HG02840 (cell line): ENCODE results near the gene SPSB2.

ENCODE experiments used
- ATAC-seq: cut with Tn5 transposase; IDR thresholded peaks from one replicate; pipeline ENCODE4 v1.9.1; 2021; ENCODE audit warnings: mild to moderate bottlenecking, moderate library complexity, moderate number of reproducible peaks; ENCODE audit not compliant: unreplicated experiment, low FRiP score

Gene SPSB2

DNA sequence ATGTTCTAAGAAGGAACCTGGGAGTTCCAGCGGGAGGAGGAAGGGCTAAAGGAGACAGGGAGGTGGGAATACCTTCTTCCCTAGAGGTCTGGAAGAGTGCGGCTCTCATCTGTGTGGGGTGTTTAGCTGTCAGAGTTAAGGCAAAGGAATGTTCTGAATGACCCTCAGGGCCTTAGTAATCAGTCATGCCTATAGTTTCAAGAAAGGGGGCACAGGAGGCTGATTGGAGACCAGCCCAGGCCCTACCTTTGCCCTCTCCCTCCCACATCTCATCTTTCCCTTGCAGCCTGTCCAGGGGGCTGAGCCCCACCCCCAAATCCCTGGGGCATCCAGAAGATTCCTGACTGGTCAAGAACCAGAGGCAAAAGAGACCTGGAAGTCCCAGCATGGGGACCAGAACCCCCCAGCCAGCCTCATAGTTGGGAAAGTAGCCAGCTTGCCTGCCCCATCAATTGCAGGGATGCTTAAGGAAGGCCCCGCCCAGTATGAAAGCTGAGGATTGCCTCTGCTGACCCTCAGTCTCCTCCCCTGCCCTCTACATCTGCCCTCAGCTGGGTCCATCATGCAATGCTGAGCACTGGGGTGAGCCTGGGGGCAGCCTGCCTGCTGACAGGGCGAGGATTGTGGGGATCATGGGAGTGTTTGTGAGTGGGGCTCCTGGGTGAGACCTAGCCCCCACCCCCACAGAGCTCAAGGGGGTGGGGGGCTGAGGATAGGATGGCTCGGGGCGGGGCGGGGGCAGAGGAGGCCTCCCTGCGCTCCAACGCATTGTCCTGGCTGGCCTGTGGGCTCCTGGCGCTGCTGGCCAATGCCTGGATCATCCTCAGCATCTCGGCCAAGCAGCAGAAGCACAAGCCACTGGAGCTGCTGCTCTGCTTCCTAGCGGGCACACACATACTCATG is 49.7 kb downstream of the SPSB2 start:
- ATAC-seq = no peak

DNA sequence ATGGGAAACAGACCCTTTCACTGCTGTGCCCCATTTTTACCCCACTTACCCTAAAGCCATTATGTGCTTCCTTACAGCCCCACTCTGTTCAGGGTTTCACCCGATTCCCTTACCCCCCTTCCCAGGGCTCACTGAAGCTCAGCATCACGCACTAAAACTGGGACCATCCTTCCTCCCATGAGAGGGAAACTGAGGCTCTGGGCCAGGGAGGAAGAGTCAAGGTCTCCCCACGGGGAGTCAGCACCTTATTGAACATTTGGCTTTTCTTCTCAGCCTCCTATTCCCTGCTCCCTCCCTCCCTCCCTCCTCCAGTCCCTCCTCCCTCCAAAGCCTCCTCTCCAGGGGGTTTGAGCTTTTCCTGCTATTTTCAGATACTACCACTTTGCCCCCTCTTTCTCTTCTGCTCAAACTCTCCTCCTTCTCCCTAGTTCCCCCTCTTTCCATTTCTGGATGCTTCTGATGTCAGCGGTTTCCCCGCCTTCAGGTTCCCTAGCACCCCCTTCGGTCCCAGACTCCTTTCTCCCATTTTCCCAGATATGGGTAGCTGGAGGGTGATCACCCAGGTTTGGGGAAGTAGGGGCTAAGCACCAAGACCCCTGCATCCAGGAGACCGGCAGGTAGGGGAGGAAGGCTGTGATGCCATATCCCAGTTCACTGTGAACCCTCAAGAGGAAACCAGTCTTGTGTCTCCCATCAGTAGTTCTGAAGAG is 50.5 kb downstream of the SPSB2 start:
- no peak for ATAC-seq

DNA sequence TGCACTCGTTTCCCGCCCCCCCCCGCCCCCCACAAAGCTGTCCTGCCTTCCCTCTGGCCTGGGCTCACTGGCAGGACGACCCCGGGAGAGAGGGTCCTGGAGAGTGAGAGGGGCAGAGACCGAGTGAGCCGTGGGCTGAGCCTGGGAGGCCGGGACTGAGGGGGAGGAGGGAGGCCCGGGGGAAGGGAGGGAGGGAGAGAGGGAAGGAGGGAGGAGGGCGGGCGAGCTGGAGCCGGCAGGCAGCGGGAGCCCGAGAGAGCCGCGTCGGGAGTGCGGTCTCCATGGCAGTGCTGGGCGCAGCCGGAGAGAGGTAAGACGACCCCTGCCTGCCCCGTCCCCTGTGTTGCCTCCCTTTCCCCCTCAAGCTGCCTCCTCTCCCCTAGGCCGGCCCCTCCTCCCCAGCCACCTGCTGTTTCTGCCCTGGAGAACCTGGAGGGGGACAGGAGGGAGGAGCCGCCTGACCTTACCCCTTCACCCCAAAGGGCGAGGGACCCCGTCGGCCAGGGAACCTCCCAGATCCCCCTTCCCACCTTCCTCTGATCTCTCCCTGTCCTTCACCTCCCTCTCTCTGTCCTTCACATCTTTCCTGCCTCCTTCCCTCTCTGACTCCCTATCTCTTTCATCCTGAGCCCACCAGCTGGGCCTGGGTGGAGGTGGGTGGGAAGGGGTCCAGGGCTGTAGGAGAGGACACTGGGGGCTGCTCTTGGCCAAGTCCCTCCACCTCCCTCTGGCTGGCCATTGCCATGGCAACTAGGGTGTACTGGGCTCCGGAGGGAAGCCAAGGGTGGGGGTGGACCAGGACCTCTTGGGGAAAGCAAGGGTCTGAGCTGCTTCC is 51.3 kb downstream of the SPSB2 start, which contains the start of gene GPR162:
Gene GPR162 (plus strand): TSS at position 231 of the 835 bp plus-strand sequence. CDS start 2,078 bp downstream, outside the sequence.
- no peak for ATAC-seq
